ENCODE results near the gene COMMD8.

DNA sequence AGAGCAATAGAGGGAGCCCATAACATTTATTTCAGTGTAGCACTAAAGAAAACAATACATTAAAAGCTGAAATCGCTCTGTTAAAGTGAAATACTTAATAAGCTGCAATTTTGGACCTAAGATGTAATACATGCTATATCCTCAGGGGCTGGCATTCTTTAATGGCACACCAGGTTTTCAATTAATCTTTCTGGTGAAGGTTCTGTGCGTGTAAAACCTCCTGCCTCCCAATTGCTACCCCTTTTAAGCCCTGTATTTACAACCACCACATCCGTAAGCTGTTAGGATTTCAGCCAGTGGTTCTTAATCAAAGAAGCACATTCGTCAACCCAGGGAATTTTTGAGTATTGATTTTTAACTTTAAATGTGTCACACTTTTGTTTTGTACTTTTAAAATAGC lies 7.6 kb upstream of the COMMD8 start:
- TF ChIP-seq EP300 (IDR thresholded peaks at IDR 0.05) (no peak), POLR2A (IDR thresholded peaks at IDR 0.05) (no peak)
